ENCODE measurements around the gene SLK.

- TF ChIP-seq EZH2 (IDR thresholded peaks at IDR 0.05; ENCODE audit: borderline replicate concordance) = no peak
- no peak for TF ChIP-seq CTCF (IDR thresholded peaks at IDR 0.05; ENCODE audit: poor library complexity)
- TF ChIP-seq EZH2phosphoT487 (IDR thresholded peaks at IDR 0.05; ENCODE audit: low read depth, severe bottlenecking, unreplicated experiment) = no peak
Observed at GRCh38 chr10:104011904-104012303, 45.0 kb downstream of the SLK start.
